OCI-M2 (cell line): ENCODE data around the gene PLEKHA7.

Experiments
- DNase-seq: peaks from one replicate; lab custom pipeline; 2025; ENCODE audit not compliant: unreplicated experiment; lab: John Stamatoyannopoulos, UW

Gene PLEKHA7

DNA sequence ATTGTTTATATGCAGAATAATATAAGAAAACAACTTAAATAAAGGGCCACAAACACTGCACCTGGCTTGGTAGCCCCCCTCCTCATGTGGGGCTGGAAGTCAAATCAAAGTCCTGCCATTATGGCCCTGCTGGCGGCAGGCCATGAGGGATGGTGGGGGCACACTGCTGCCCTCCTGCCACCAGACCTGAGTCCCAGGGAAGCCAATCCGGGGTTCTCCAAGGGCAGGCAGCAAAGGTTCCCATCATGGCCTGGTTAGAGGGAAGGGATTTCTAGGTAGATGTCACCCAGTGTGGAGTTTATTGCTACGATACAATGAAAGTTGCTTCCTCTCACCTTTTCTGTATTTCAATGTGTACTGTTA, 236.6 kb downstream of the PLEKHA7 start:
- DNase-seq: no peak

GRCh38 chr11:16776711-16777612, 237.3 kb downstream of the PLEKHA7 start:
- DNase-seq: no peak

DNA sequence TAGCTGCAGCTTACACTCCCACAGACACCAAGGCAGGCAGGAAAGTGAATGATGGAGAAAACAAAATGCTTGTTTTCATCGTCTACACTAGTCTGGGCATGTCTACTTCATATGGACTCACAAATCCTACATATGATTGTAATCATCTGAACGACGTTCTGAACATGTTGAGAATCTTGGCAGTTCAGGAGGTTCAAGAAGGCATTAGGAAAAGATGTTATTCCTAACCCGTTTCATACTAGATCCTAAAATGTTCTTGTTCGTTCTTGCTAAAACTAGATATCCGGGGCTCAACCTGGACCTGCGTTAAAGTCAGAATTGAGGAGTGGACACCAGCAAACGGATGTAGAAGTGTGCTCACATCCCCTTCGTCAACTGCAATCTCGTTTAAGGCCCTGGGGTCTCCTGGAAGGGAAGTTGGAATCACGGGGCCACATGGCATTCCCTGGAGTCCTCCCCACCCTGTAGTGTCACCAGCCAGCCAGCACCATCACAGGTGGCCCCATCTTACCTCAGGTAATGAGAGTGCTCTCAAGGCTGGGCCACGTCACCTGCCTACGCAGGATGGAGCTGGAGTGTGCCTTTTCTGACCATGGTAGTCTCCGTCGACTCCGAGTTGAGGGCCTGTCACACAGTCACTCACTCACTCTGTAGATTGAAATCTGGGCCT, 238.5 kb downstream of the PLEKHA7 start:
- no peak for DNase-seq

GRCh38 chr11:16774936-16775613, 239.1 kb downstream of the PLEKHA7 start:
- DNase-seq: no peak

DNA sequence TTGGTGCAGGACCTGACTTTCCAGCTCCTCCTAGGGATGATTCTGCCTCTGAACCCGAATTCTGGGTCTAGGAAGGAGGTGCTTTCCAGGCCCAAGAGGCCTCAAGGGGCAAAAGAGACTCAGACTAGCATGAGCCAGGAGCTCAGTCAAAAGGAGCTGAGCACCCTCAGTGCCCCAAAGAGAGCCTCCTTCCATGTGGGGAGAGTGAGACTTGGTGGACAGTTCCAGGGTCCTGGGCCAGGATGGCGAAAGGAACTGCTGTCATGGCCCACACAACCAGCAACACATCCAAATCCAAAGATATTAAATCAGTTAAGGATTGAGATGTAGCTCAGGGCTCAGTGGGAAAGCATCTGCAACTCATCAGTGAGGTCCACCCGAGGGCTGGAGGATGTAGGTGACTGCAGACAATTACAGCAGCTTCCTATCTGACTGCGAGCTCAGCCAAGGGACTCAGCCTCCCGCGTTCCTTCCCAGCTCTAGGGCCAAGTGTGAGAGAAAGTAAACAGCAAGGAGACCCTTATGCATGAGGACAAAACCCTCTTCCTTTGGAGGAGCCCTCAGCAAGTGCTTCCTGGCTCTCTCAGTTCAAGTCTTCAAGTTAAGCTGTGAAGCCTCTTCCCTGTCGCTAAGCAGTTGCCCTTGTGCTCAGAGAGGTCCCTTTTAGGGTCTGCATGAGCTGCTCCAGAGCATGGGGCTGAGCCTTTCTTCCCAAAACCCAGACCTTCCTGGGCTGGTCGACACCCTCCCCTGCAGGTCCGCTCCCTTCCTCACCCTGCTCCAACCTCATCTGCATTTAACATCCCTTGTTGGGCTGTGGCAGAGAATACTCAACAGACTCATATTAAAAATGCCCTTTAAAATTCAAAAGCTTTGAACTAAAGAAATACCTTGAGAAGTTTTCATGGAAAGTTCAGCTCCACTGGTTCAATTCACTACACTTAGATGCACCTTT, 240.0 kb downstream of the PLEKHA7 start:
- DNase-seq: no peak

GRCh38 chr11:16772141-16772512, 242.1 kb downstream of the PLEKHA7 start:
- DNase-seq: no peak

DNA sequence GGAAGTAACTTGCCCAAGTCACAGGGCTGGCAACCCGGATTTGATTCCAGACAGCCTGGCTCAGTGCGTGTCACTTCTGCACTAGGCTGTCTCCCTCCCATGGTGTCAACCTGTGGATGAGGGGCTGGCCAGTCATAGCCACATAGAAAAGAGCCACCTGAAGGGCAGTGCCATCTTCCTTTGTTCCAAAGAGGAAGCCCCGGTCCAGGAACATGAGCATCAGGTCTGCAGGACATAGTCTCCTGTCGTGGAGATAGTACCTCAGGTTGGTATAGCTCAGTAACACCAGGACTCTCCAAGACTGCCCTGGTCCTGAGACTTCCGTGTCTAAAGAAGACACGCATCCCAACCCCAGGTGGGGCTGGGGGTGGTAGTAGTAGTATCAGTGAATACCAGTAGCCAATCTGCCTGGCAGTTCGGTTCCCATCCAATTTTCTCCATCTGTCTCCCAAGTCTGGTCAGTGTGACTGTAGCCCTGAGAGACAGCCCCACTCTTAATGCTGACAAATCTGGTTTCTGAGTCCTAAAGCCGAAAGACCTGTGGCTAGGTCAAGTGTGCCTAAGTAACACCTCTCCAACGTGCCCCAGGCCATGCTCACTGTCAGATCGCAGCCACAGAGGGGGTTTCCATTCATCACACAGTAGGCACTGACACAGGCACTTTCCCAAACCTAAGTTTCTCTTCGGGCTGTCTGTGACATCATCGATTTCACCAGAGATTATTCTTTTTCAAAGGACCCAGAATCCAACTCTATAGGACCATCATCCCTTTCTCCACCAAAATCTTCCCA, 242.7 kb downstream of the PLEKHA7 start:
- DNase-seq: no peak

GRCh38 chr11:16770016-16770415, 244.2 kb downstream of the PLEKHA7 start:
- no peak for DNase-seq

DNA sequence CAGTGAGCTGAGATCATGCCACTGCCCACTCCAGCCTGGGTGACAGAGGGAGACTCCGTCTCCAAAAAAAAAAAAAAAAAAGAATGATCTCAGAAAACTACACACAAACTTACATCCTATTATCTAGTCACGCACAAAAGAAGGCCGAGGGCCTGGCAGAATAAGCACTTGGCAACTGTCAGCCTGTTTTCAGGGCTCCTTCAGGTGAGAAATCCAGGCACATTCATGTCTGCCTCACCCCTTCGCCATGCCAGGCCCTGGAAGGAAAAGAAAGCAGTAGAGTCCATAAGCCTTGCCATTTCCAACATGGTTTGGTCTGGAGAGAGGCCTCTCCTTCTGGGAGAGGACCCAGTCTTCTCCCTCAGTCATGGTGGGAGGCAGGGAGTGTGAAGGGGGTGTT, 244.8 kb downstream of the PLEKHA7 start:
- DNase-seq: no peak

DNA sequence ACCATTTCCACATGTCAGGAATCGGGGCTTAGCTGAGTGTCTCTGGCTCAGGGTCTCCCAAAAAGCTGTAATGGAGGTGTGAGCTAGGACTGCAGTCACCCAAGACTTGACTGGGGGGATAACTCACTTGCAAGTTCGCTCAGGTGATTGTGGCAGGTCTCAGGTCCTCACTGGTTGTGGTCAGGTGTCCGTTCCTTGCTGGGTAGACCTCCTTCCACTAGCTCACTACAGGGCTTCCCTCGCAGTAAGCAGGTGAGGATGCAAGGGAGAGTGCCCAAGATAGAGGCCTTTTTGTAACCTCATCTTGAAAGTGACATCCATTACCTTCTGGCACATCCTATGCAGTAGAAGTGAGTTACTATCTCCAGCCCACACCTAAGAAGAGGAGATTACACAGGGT, 246.3 kb downstream of the PLEKHA7 start:
- DNase-seq: no peak

- DNase-seq: no peak
Measured at GRCh38 chr11:16767137-16767536, 247.1 kb downstream of the PLEKHA7 start.

- DNase-seq: no peak
Measured at GRCh38 chr11:16764888-16765287, 249.3 kb downstream of the PLEKHA7 start.

GRCh38 chr11:16763746-16764145, 250.5 kb downstream of the PLEKHA7 start:
- DNase-seq: no peak

DNA sequence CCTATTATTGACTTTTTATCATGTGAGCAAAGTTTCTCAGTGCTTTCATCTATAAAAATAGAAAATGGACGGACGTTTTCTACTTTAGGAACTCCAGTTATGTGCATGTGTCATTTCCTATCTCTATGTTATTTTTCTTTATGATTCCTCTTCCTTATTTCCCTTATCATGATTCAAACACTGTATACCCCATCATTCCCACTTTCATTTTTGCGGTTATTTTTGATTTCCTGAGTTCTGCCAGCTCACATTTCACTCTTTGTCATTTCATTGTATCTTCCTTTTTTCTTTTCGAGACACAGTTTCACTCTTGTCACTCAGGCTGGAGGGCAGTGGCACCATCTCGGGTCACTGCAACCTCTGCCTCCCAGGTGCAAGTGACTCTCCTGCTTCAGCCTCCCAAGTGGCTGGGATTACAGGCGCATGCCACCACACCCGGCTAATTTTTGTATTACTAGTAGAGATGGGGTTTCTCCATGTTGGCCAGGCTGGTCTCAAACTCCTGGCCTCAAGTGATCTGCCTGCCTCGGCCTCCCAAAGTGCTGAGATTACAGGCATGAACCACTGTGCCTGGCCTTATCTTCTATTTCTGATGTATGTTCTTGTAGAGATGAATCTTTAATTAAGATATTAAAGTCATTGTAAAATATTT, 254.2 kb downstream of the PLEKHA7 start:
- no peak for DNase-seq

- DNase-seq: no peak
Measured at GRCh38 chr11:16758382-16759024, 255.7 kb downstream of the PLEKHA7 start.

- no peak for DNase-seq
Measured at GRCh38 chr11:16750417-16750816, 263.8 kb downstream of the PLEKHA7 start.

DNA sequence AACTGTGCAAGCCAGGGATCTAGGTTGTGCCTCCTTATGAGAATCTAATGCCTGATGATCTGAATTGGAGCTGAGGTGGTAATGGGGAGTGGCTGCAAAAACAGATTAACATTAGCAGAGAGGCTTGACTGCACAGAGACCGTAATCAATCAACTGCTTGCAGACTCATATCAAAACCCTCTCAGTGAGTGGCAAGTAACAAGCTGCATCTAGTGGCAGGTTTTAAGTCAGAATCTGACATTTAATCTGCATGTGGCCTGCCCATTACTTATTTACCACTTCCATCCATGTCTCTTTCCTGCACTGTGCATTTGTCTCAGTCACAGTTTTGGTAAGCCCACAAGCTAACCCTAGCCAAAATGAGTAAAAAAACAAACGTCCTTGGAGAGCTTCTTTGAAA, 264.5 kb downstream of the PLEKHA7 start:
- DNase-seq: no peak

DNA sequence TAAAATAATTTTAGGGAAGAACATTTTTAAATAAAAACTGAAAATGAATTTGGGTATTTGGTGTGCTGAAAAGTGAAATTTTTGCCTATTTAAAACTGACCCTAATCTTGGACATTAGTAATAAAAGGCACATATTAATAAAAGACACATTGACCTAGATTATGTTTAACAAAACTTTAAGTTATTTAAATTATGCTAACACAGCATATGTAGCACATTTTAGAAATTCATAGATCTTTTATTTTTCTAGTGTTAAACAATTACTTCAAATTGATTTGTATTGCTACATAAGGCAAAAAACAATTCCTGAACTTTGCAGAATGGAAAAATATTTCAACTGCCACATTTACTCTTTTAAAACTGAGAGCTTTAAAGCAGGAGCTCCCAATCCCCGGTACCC, 265.1 kb downstream of the PLEKHA7 start:
- no peak for DNase-seq

- DNase-seq: no peak
Measured at GRCh38 chr11:16745950-16746605, 268.1 kb downstream of the PLEKHA7 start.
